Measurements from ENCODE around the gene TPO.

TPO gene

GRCh38 chr2:1541040-1541439, 127.8 kb downstream of the TPO start:
- Histone ChIP-seq H3K27ac (ENCODE audit: low read depth in 2 of 2, low read length in 2 of 2) (no peak overlapping the region), H3K4me1 (ENCODE audit: control insufficient read depth in 2 of 2, insufficient read depth in 2 of 2, low read length in 2 of 2) (no peaks in the 10 kb centered on the region), H3K27me3 (ENCODE audit: control insufficient read depth in 2 of 2, insufficient read depth in 2 of 2, low read length in 2 of 2) (no peaks in the 10 kb centered on the region), H3K36me3 (ENCODE audit: control insufficient read depth in 2 of 2, insufficient read depth in 2 of 2, low read length in 2 of 2) (no peaks in the 10 kb centered on the region), H3K9ac (ENCODE audit: low read depth in 1 of 2, low read length in 2 of 2) (no peak overlapping the region), H3K4me3 (ENCODE audit: low read length in 2 of 2) (no peak overlapping the region), H3K9me3 (ENCODE audit: control insufficient read depth in 2 of 2, low read length in 2 of 2) (no peaks in the 10 kb centered on the region)

GRCh38 chr2:1541819-1542475, 128.7 kb downstream of the TPO start:
- peaks cover 0 to 2% of the 10 kb centered on the region in 2 donors for H3K27me3 ChIP-seq (ENCODE audit: control insufficient read depth in 2 of 2, insufficient read depth in 2 of 2, low read length in 2 of 2)
- no peak overlapping the region for H3K4me3 ChIP-seq (ENCODE audit: low read length in 2 of 2)
- no peaks in the 10 kb centered on the region for H3K4me1 ChIP-seq (ENCODE audit: control insufficient read depth in 2 of 2, insufficient read depth in 2 of 2, low read length in 2 of 2)
- H3K9ac ChIP-seq (ENCODE audit: low read depth in 1 of 2, low read length in 2 of 2): no peak overlapping the region
- no peak overlapping the region for H3K27ac ChIP-seq (ENCODE audit: low read depth in 2 of 2, low read length in 2 of 2)
- no peaks in the 10 kb centered on the region for H3K36me3 ChIP-seq (ENCODE audit: control insufficient read depth in 2 of 2, insufficient read depth in 2 of 2, low read length in 2 of 2)
- H3K9me3 ChIP-seq (ENCODE audit: control insufficient read depth in 2 of 2, low read length in 2 of 2): no peaks in the 10 kb centered on the region

- Histone ChIP-seq H3K27ac (ENCODE audit: low read depth in 2 of 2, low read length in 2 of 2) (no peak overlapping the region), H3K27me3 (ENCODE audit: control insufficient read depth in 2 of 2, insufficient read depth in 2 of 2, low read length in 2 of 2) (peaks cover 0 to 2% of the 10 kb centered on the region in 2 donors), H3K4me3 (ENCODE audit: low read length in 2 of 2) (no peak overlapping the region), H3K4me1 (ENCODE audit: control insufficient read depth in 2 of 2, insufficient read depth in 2 of 2, low read length in 2 of 2) (no peaks in the 10 kb centered on the region), H3K9me3 (ENCODE audit: control insufficient read depth in 2 of 2, low read length in 2 of 2) (no peaks in the 10 kb centered on the region), H3K36me3 (ENCODE audit: control insufficient read depth in 2 of 2, insufficient read depth in 2 of 2, low read length in 2 of 2) (no peaks in the 10 kb centered on the region), H3K9ac (ENCODE audit: low read depth in 1 of 2, low read length in 2 of 2) (no peak overlapping the region)
These were observed 129.7 kb downstream of the TPO start for GRCh38 chr2:1542971-1543370.

- no peak overlapping the region for H3K4me3 ChIP-seq (ENCODE audit: low read length in 2 of 2)
- H3K4me1 ChIP-seq (ENCODE audit: control insufficient read depth in 2 of 2, insufficient read depth in 2 of 2, low read length in 2 of 2): no peaks in the 10 kb centered on the region
- peaks cover 0 to 2% of the 10 kb centered on the region in 2 donors for H3K27me3 ChIP-seq (ENCODE audit: control insufficient read depth in 2 of 2, insufficient read depth in 2 of 2, low read length in 2 of 2)
- no peak overlapping the region for H3K9ac ChIP-seq (ENCODE audit: low read depth in 1 of 2, low read length in 2 of 2)
- no peaks in the 10 kb centered on the region for H3K9me3 ChIP-seq (ENCODE audit: control insufficient read depth in 2 of 2, low read length in 2 of 2)
- no peak overlapping the region for H3K27ac ChIP-seq (ENCODE audit: low read depth in 2 of 2, low read length in 2 of 2)
- H3K36me3 ChIP-seq (ENCODE audit: control insufficient read depth in 2 of 2, insufficient read depth in 2 of 2, low read length in 2 of 2): no peaks in the 10 kb centered on the region
These were observed 130.7 kb downstream of the TPO start for GRCh38 chr2:1543776-1544477.

GRCh38 chr2:1544478-1545069, 131.3 kb downstream of the TPO start:
- Histone ChIP-seq H3K9me3 (ENCODE audit: control insufficient read depth in 2 of 2, low read length in 2 of 2) (no peaks in the 10 kb centered on the region), H3K4me3 (ENCODE audit: low read length in 2 of 2) (no peak overlapping the region), H3K27ac (ENCODE audit: low read depth in 2 of 2, low read length in 2 of 2) (no peak overlapping the region), H3K4me1 (ENCODE audit: control insufficient read depth in 2 of 2, insufficient read depth in 2 of 2, low read length in 2 of 2) (no peaks in the 10 kb centered on the region), H3K27me3 (ENCODE audit: control insufficient read depth in 2 of 2, insufficient read depth in 2 of 2, low read length in 2 of 2) (peaks cover 0 to 2% of the 10 kb centered on the region in 2 donors), H3K36me3 (ENCODE audit: control insufficient read depth in 2 of 2, insufficient read depth in 2 of 2, low read length in 2 of 2) (no peaks in the 10 kb centered on the region), H3K9ac (ENCODE audit: low read depth in 1 of 2, low read length in 2 of 2) (no peak overlapping the region)

- Histone ChIP-seq H3K4me1 (ENCODE audit: control insufficient read depth in 2 of 2, insufficient read depth in 2 of 2, low read length in 2 of 2) (no peaks in the 10 kb centered on the region), H3K4me3 (ENCODE audit: low read length in 2 of 2) (no peak overlapping the region), H3K27ac (ENCODE audit: low read depth in 2 of 2, low read length in 2 of 2) (no peak overlapping the region), H3K9ac (ENCODE audit: low read depth in 1 of 2, low read length in 2 of 2) (no peak overlapping the region), H3K27me3 (ENCODE audit: control insufficient read depth in 2 of 2, insufficient read depth in 2 of 2, low read length in 2 of 2) (peaks cover 0 to 2% of the 10 kb centered on the region in 2 donors), H3K36me3 (ENCODE audit: control insufficient read depth in 2 of 2, insufficient read depth in 2 of 2, low read length in 2 of 2) (no peaks in the 10 kb centered on the region), H3K9me3 (ENCODE audit: control insufficient read depth in 2 of 2, low read length in 2 of 2) (no peaks in the 10 kb centered on the region)
These were observed 132.8 kb downstream of the TPO start for GRCh38 chr2:1546023-1546591.

GRCh38 chr2:1546901-1547300, 133.6 kb downstream of the TPO start:
- Histone ChIP-seq H3K4me1 (ENCODE audit: control insufficient read depth in 2 of 2, insufficient read depth in 2 of 2, low read length in 2 of 2) (no peaks in the 10 kb centered on the region), H3K4me3 (ENCODE audit: low read length in 2 of 2) (no peak overlapping the region), H3K9me3 (ENCODE audit: control insufficient read depth in 2 of 2, low read length in 2 of 2) (no peaks in the 10 kb centered on the region), H3K9ac (ENCODE audit: low read depth in 1 of 2, low read length in 2 of 2) (no peak overlapping the region), H3K27me3 (ENCODE audit: control insufficient read depth in 2 of 2, insufficient read depth in 2 of 2, low read length in 2 of 2) (peaks cover 0 to 2% of the 10 kb centered on the region in 2 donors), H3K27ac (ENCODE audit: low read depth in 2 of 2, low read length in 2 of 2) (no peak overlapping the region), H3K36me3 (ENCODE audit: control insufficient read depth in 2 of 2, insufficient read depth in 2 of 2, low read length in 2 of 2) (no peaks in the 10 kb centered on the region)

GRCh38 chr2:1548910-1549673, 135.8 kb downstream of the TPO start:
- H3K9ac ChIP-seq (ENCODE audit: low read depth in 1 of 2, low read length in 2 of 2): no peak overlapping the region
- no peak overlapping the region for H3K4me3 ChIP-seq (ENCODE audit: low read length in 2 of 2)
- H3K9me3 ChIP-seq (ENCODE audit: control insufficient read depth in 2 of 2, low read length in 2 of 2): no peaks in the 10 kb centered on the region
- peaks cover 0 to 2% of the 10 kb centered on the region in 2 donors for H3K27me3 ChIP-seq (ENCODE audit: control insufficient read depth in 2 of 2, insufficient read depth in 2 of 2, low read length in 2 of 2)
- no peaks in the 10 kb centered on the region for H3K36me3 ChIP-seq (ENCODE audit: control insufficient read depth in 2 of 2, insufficient read depth in 2 of 2, low read length in 2 of 2)
- H3K27ac ChIP-seq (ENCODE audit: low read depth in 2 of 2, low read length in 2 of 2): no peak overlapping the region
- no peaks in the 10 kb centered on the region for H3K4me1 ChIP-seq (ENCODE audit: control insufficient read depth in 2 of 2, insufficient read depth in 2 of 2, low read length in 2 of 2)

GRCh38 chr2:1550076-1550475, 136.8 kb downstream of the TPO start:
- no peak overlapping the region for H3K9ac ChIP-seq (ENCODE audit: low read depth in 1 of 2, low read length in 2 of 2)
- no peak overlapping the region for H3K27ac ChIP-seq (ENCODE audit: low read depth in 2 of 2, low read length in 2 of 2)
- H3K9me3 ChIP-seq (ENCODE audit: control insufficient read depth in 2 of 2, low read length in 2 of 2): no peaks in the 10 kb centered on the region
- peaks cover 0 to 2% of the 10 kb centered on the region in 2 donors for H3K27me3 ChIP-seq (ENCODE audit: control insufficient read depth in 2 of 2, insufficient read depth in 2 of 2, low read length in 2 of 2)
- no peaks in the 10 kb centered on the region for H3K36me3 ChIP-seq (ENCODE audit: control insufficient read depth in 2 of 2, insufficient read depth in 2 of 2, low read length in 2 of 2)
- H3K4me1 ChIP-seq (ENCODE audit: control insufficient read depth in 2 of 2, insufficient read depth in 2 of 2, low read length in 2 of 2): no peaks in the 10 kb centered on the region
- H3K4me3 ChIP-seq (ENCODE audit: low read length in 2 of 2): no peak overlapping the region

All from mucosa of rectum (tissue), 2 donors.